SH-SY5Y (cell line): Measurements from ENCODE around the gene ESR1.

Experiments
- GATA2 ChIP-seq: IDR thresholded peaks from 2 replicates; pipeline ENCODE4 v1.6.1; 2011; ENCODE audit warnings: mild to moderate bottlenecking, low read depth, low read length
- GATA3 ChIP-seq: IDR thresholded peaks from 2 replicates; pipeline ENCODE4 v1.6.1; 2011; ENCODE audit warnings: low read depth, mild to moderate bottlenecking, low read length, moderate library complexity

DNA sequence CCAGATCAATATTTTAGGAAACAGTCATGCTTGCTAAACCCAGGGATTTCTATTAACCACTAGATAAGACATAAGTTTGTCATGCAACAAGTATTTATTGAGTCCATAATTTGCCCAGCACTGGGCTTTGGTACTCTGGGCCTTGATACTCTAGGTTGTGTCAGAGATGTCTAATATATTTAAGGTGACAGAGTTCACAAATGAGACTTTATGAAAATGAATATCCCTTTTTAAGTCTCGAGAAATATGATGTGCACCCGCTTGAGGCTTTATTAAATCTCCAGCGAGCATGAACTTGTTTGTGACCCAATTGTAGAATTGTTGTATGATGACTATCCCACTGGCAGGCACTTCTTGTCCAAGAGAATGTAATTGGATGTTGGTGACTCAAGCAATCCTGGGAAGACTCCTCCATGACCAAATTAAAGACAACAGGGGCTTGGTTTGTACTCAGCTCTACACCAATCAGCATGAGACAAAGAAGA is 109.2 kb downstream of the ESR1 start:
- TF ChIP-seq GATA2 (no peak), GATA3 (no peak)
